CD4-positive, CD25-positive, alpha-beta regulatory T cell (primary cell): ENCODE results near the gene PMFBP1. TPM values are rescaled to one million over a fixed set of nuclear protein-coding genes. Genes with fewer than 3 reads are reported as not detected.
A peak's percentile ranks its signal among the peaks of the same experiment; 100 is the strongest.

Experiments
- ATAC-seq, 2 donors: fragments of 150-1000 bp; cut with Tn5 transposase; one replicate each; pipeline ENCODE4 v1.10.0; 2021; ENCODE audit warnings: low read depth in 2 of 2, moderate number of reproducible peaks in 2 of 2, moderate library complexity in 1 of 2
- DNase-seq, 3 donors: peaks; one replicate each; pipeline versions ENCODE4 v3.0.0 to v3.0.0-alpha.2; 2012 to 2022; ENCODE audit warnings: mixed read lengths in 1 of 3
- H3K27ac ChIP-seq: one replicate; pipeline ENCODE4 v1.7.0; 2013; ENCODE audit warnings: mild to moderate bottlenecking, low read length; ENCODE audit not compliant: insufficient read depth, poor library complexity, severe bottlenecking
- H3K27me3 ChIP-seq: one replicate; pipeline ENCODE4 v1.7.0; 2013; ENCODE audit warnings: low read length; ENCODE audit not compliant: control insufficient read depth, insufficient read depth
- H3K36me3 ChIP-seq: one replicate; pipeline ENCODE4 v1.7.0; 2013; ENCODE audit warnings: mild to moderate bottlenecking, low read length, moderate library complexity; ENCODE audit not compliant: control insufficient read depth, insufficient read depth
- H3K4me1 ChIP-seq: 2 replicates; pipeline ENCODE4 v1.7.0; 2013; ENCODE audit warnings: mild to moderate bottlenecking, low read length; ENCODE audit not compliant: insufficient read depth, control insufficient read depth, poor library complexity, severe bottlenecking
- H3K4me3 ChIP-seq: one replicate; pipeline ENCODE4 v1.7.0; 2013; ENCODE audit warnings: low read depth, mild to moderate bottlenecking, low read length, moderate library complexity
- H3K9me3 ChIP-seq, 2 experiments: 1 replicate in 1 of 2; 2 replicates in 1 of 2; pipeline ENCODE4 v1.7.0; 2013; ENCODE audit warnings: low read length in 2 of 2, mild to moderate bottlenecking in 1 of 2, moderate library complexity in 1 of 2; ENCODE audit not compliant: control insufficient read depth in 2 of 2
- H3K27ac Mint-ChIP-seq, 3 donors: one replicate each; pipeline ENCODE4 v1.8.0; 2020 to 2022; ENCODE audit warnings: mild to moderate bottlenecking in 3 of 3, mixed read lengths in 3 of 3, moderate library complexity in 2 of 3
- H3K27me3 Mint-ChIP-seq: one replicate; pipeline ENCODE4 v1.8.0; 2022; ENCODE audit warnings: mild to moderate bottlenecking, mixed read lengths
- H3K36me3 Mint-ChIP-seq: one replicate; pipeline ENCODE4 v1.8.0; 2020; ENCODE audit warnings: mixed read lengths
- H3K4me1 Mint-ChIP-seq, 4 donors: one replicate each; pipeline ENCODE4 v1.8.0; 2020 to 2022; ENCODE audit warnings: mixed read lengths in 4 of 4, mild to moderate bottlenecking in 1 of 4
- H3K4me3 Mint-ChIP-seq, 4 donors: one replicate each; pipeline ENCODE4 v1.8.0; 2020 to 2022; ENCODE audit warnings: mild to moderate bottlenecking in 4 of 4, mixed read lengths in 4 of 4, moderate library complexity in 3 of 4
- H3K9me3 Mint-ChIP-seq, 7 donors: one replicate each; pipeline ENCODE4 v1.8.0; 2020 to 2022; ENCODE audit warnings: mixed read lengths in 7 of 7, mild to moderate bottlenecking in 3 of 7, moderate library complexity in 2 of 7
- polyA plus RNA-seq, 4 donors: library from polyadenylated mRNA; unstranded; fragments of 300-500 nt; fragmentation: Illumina TruSeq; gene quantifications; one replicate each; pipeline ENCODE4 v1.2.3, GENCODE V29; 2021
- total RNA-seq: library from RNA; stranded (reverse); gene quantifications from one replicate; pipeline ENCODE4 v1.2.3, GENCODE V29; 2022

The PMFBP1 gene, protein sequence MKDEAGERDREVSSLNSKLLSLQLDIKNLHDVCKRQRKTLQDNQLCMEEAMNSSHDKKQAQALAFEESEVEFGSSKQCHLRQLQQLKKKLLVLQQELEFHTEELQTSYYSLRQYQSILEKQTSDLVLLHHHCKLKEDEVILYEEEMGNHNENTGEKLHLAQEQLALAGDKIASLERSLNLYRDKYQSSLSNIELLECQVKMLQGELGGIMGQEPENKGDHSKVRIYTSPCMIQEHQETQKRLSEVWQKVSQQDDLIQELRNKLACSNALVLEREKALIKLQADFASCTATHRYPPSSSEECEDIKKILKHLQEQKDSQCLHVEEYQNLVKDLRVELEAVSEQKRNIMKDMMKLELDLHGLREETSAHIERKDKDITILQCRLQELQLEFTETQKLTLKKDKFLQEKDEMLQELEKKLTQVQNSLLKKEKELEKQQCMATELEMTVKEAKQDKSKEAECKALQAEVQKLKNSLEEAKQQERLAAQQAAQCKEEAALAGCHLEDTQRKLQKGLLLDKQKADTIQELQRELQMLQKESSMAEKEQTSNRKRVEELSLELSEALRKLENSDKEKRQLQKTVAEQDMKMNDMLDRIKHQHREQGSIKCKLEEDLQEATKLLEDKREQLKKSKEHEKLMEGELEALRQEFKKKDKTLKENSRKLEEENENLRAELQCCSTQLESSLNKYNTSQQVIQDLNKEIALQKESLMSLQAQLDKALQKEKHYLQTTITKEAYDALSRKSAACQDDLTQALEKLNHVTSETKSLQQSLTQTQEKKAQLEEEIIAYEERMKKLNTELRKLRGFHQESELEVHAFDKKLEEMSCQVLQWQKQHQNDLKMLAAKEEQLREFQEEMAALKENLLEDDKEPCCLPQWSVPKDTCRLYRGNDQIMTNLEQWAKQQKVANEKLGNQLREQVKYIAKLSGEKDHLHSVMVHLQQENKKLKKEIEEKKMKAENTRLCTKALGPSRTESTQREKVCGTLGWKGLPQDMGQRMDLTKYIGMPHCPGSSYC
- total RNA-seq (2.0 TPM), polyA plus RNA-seq (not detected)

DNA sequence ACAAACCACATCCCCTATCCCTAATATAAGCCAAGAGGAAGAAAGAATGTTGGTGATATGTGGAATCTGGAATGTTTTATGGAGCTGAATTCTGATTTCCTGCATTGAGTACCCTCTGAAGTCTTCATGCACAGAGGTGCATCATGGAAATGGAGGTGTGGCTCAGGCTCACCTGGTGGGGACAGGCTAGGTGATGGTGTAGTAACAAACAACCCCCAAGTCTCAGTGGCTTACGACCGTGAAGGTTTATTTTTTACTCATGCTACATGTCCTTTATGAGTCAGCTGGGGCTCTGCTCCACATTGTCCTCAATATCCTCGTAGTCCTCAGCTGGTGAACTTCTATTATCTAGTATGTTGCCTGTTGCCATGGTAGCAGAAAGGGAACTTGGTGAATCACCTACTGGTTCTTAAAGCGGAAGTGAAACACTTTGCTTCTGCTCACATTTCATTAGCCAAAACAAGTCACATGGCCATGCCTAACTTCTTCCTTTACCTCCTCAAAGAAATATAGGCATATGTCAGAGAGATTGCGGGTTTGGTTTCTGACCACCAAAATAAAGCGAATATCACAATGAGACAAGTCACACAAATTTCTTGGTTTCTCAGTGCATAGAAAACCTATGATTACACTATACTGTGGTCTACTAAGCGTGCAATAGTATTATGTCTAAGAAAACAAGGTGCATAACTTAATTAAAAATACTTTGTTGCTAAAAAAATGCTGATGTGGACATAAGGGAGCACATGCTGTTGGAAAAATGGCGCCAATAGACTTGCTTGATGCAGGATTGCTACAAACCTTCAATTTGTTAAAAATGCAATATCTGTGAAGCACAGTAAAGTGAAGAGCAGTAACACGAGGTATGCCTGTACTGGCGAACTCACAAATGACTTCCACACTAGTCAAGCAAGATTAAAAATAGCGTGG lies at the start of gene PMFBP1:
Gene PMFBP1, minus strand, starts transcription at position 51 of the 930 bp plus-strand sequence. CDS start 947 bp downstream, outside the sequence.
- Mint-ChIP-seq H3K4me1 (no peaks in the 10 kb centered on the region), H3K9me3 (peaks cover 0 to 5% (median 2%) of the 10 kb centered on the region in 7 donors), H3K27ac (no peak within 1 kb of the TSS), H3K27me3 (peaks cover 10% of the 10 kb centered on the region), H3K36me3 (no peaks in the 10 kb centered on the region), H3K4me3 (no peak within 1 kb of the TSS)
- Histone ChIP-seq H3K9me3 (peaks cover 0 to 1% of the 10 kb centered on the region in 2 experiments), H3K36me3 (no peaks in the 10 kb centered on the region), H3K27me3 (no peaks in the 10 kb centered on the region), H3K27ac (no peak within 1 kb of the TSS), H3K4me3 (no peak within 1 kb of the TSS), H3K4me1 (no peaks in the 10 kb centered on the region)
- DNase-seq (peak in 1 of 3 donors; percentile 36), ATAC-seq (peak; percentile 63 to 66)

DNA sequence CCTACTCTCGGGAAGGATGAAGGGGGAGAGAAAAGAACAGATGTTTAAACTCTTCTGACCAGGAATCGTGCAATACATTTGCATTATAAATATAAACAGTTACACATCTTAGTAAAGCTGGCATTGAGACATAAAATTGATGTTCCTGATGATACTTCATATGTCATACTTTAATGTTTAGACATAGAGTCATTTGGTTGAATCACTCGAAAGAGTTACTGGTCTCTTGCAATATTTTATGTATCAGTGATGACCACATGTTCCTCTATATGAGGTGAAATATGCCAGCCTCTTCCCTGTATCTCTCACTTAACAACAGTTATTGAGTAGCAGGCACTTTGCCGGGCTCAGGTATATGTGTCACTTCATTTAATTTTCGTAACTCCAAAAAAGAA lies 49.7 kb upstream of the PMFBP1 start:
- Histone ChIP-seq H3K27me3 (no peaks in the 10 kb centered on the region), H3K9me3 (no peaks in the 10 kb centered on the region), H3K27ac (no peak overlapping the region), H3K36me3 (no peaks in the 10 kb centered on the region), H3K4me3 (no peak overlapping the region), H3K4me1 (no peaks in the 10 kb centered on the region)
- no peak overlapping the region for H3K4me3 Mint-ChIP-seq
- no peaks in the 10 kb centered on the region for H3K27me3 Mint-ChIP-seq
- DNase-seq (no peak), ATAC-seq (no peak)
- no peaks in the 10 kb centered on the region for H3K4me1 Mint-ChIP-seq
- H3K27ac Mint-ChIP-seq = no peak overlapping the region
- H3K36me3 Mint-ChIP-seq = no peaks in the 10 kb centered on the region
- peaks cover 0 to 2% (median 0%) of the 10 kb centered on the region in 7 donors for H3K9me3 Mint-ChIP-seq

DNA sequence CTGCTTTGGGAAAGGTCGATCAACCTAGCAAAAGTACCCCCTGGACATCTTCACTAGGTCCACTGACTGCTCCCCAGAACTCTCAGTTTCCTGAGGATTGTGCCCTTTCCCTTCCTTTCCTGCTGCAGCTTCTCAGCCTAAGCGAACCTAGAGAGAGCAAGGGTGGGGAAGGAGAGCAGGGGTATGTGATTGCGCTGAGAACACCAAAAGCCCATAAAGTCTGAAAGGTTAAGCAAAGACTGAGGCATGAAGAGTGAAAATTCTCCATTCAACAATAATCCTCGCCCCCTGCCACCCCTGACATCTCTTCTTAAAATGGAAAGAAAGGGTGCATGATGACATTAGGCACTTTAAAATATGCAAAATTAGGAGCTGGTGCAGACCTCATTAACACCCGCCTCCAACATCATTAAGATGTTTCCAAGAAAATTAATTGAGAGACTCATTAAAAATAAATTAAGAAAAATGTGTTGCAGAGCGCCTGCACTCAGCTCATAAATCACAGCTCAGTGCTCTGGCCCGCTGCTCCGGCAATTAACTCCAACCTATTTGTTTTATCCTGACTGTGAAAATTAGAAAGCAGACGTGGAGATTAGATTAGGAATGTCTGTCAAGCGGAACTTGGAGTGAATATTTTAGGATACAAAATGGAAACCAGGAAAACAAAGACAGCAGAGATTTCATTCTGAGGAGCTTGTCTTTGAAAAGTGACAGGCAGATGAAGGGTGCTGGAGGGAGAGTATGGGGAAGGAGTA lies 49.1 kb upstream of the PMFBP1 start:
- DNase-seq (no peak), ATAC-seq (no peak)
- no peak overlapping the region for H3K27ac ChIP-seq
- H3K9me3 Mint-ChIP-seq = peaks cover 0 to 2% (median 0%) of the 10 kb centered on the region in 7 donors
- H3K4me3 ChIP-seq = no peak overlapping the region
- no peaks in the 10 kb centered on the region for H3K27me3 ChIP-seq
- H3K4me1 ChIP-seq = no peaks in the 10 kb centered on the region
- no peaks in the 10 kb centered on the region for H3K36me3 Mint-ChIP-seq
- no peaks in the 10 kb centered on the region for H3K4me1 Mint-ChIP-seq
- H3K27ac Mint-ChIP-seq = no peak overlapping the region
- no peak overlapping the region for H3K4me3 Mint-ChIP-seq
- no peaks in the 10 kb centered on the region for H3K27me3 Mint-ChIP-seq
- no peaks in the 10 kb centered on the region for H3K36me3 ChIP-seq
- no peaks in the 10 kb centered on the region for H3K9me3 ChIP-seq

DNA sequence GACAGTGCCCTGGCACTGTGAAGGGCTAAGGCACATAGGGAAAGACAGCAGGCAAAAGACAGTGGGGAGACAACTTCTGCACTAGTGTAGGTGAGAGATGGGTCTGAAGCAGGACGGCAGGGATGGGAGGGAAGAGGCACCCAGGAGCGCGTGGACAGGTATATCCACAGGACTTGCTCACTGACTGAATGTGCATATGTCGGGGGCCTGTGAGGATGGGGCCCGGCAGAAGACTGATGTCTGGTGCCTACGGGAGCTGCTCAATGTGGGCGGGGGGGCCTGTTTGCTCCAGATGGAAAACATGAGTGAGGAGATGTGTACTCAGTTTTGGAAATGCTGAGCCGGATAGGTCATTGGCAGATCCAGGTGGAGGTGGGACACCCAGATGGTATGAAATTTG lies 47.3 kb upstream of the PMFBP1 start:
- Histone ChIP-seq H3K4me1 (no peaks in the 10 kb centered on the region), H3K27me3 (no peaks in the 10 kb centered on the region), H3K36me3 (no peaks in the 10 kb centered on the region), H3K4me3 (no peak overlapping the region), H3K9me3 (peaks cover 0 to 4% of the 10 kb centered on the region in 2 experiments), H3K27ac (no peak overlapping the region)
- Mint-ChIP-seq H3K27ac (no peak overlapping the region), H3K4me1 (no peaks in the 10 kb centered on the region), H3K4me3 (no peak overlapping the region), H3K36me3 (no peaks in the 10 kb centered on the region), H3K9me3 (peaks cover 0 to 14% (median 2%) of the 10 kb centered on the region in 7 donors), H3K27me3 (no peaks in the 10 kb centered on the region)
- DNase-seq = no peak
- no peak for ATAC-seq

DNA sequence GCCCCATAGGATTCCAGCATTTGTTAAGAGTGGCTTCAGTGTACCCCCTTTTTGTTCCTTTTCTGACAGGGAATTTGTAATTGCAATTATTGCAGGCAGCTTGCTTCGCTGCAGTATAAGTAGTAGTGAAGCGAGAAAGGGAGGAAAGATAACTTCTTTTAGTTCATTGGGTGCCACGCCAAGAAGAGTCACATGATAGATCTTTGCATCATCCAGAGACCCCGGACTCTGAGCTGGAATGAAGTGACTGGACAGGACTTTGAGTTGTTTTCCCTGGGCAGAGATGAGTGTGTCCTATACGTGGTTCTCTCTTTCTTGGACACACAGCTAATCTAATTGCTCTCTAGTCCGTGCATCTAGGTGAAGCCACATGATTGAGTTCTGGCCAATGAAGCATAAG lies 44.8 kb upstream of the PMFBP1 start:
- H3K4me3 ChIP-seq = no peak overlapping the region
- H3K27ac Mint-ChIP-seq = no peak overlapping the region
- no peak overlapping the region for H3K4me3 Mint-ChIP-seq
- H3K27me3 ChIP-seq = no peaks in the 10 kb centered on the region
- no peak for DNase-seq
- H3K4me1 ChIP-seq = no peaks in the 10 kb centered on the region
- ATAC-seq = no peak
- no peaks in the 10 kb centered on the region for H3K36me3 ChIP-seq
- peaks cover 0 to 4% of the 10 kb centered on the region in 2 experiments for H3K9me3 ChIP-seq
- no peaks in the 10 kb centered on the region for H3K4me1 Mint-ChIP-seq
- H3K36me3 Mint-ChIP-seq = no peaks in the 10 kb centered on the region
- H3K27me3 Mint-ChIP-seq = peaks cover 9% of the 10 kb centered on the region
- H3K9me3 Mint-ChIP-seq = peaks cover 0 to 17% (median 2%) of the 10 kb centered on the region in 7 donors
- no peak overlapping the region for H3K27ac ChIP-seq

DNA sequence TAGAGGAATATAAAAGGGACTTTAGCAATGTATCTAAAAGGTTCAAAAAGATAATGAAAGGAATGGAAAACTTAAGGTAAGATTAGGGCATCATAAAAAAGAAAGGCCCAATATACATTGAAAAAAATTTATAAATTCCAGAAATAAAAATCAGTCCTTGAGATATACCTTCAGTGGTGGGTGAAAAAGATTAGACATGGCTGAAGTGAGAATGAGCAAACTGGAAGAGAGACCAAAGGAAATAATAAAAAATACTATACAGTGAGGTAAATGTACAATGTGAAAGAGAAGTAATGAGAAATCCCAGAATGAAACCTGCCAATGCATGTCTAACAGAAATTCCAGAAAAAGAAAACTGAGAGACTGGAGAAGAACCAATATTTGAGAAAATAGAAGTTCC lies 42.9 kb upstream of the PMFBP1 start:
- no peak overlapping the region for H3K27ac ChIP-seq
- no peaks in the 10 kb centered on the region for H3K27me3 ChIP-seq
- peaks cover 13% of the 10 kb centered on the region for H3K27me3 Mint-ChIP-seq
- peaks cover 0 to 4% of the 10 kb centered on the region in 2 experiments for H3K9me3 ChIP-seq
- no peak overlapping the region for H3K27ac Mint-ChIP-seq
- no peaks in the 10 kb centered on the region for H3K36me3 ChIP-seq
- H3K4me3 ChIP-seq = no peak overlapping the region
- no peaks in the 10 kb centered on the region for H3K4me1 ChIP-seq
- H3K9me3 Mint-ChIP-seq = peaks cover 0 to 17% (median 2%) of the 10 kb centered on the region in 7 donors
- ATAC-seq (no peak), DNase-seq (no peak)
- no peak overlapping the region for H3K4me3 Mint-ChIP-seq
- H3K4me1 Mint-ChIP-seq = no peaks in the 10 kb centered on the region
- no peaks in the 10 kb centered on the region for H3K36me3 Mint-ChIP-seq
